Endodermal cell (in vitro differentiated cells): ENCODE data around the gene TLX1. TPM values are rescaled to one million over a fixed set of nuclear protein-coding genes. Genes with fewer than 3 reads are reported as not detected.

ENCODE experiments used
- DNase-seq: peaks from one replicate; pipeline ENCODE4 v3.0.0-alpha.2; 2017
- H3K27ac ChIP-seq: 2 replicates; pipeline ENCODE4 v1.5.1; 2013; ENCODE audit warnings: mild to moderate bottlenecking, low read depth, low read length, moderate library complexity
- H3K27me3 ChIP-seq: 2 replicates; pipeline ENCODE4 v1.6.1; 2013; ENCODE audit warnings: mild to moderate bottlenecking, low read length, moderate library complexity; ENCODE audit not compliant: insufficient read depth, control insufficient read depth, poor library complexity, severe bottlenecking
- H3K36me3 ChIP-seq: 2 replicates; pipeline ENCODE4 v1.7.0; 2013; ENCODE audit warnings: mild to moderate bottlenecking, low read length, moderate library complexity; ENCODE audit not compliant: control insufficient read depth, insufficient read depth
- H3K4me1 ChIP-seq: one replicate; pipeline ENCODE4 v1.7.0; 2013; ENCODE audit warnings: low read length; ENCODE audit not compliant: control insufficient read depth, insufficient read depth
- H3K4me3 ChIP-seq: 2 replicates; pipeline ENCODE4 v1.5.1; 2013; ENCODE audit warnings: mild to moderate bottlenecking, low read length, moderate library complexity
- H3K9ac ChIP-seq: 2 replicates; pipeline ENCODE4 v1.6.1; 2013; ENCODE audit warnings: mild to moderate bottlenecking, low read length, moderate library complexity; ENCODE audit not compliant: poor library complexity, severe bottlenecking; ENCODE audit errors: extremely low read depth
- H3K9me3 ChIP-seq: 2 replicates; pipeline ENCODE4 v1.6.1; 2013; ENCODE audit warnings: mild to moderate bottlenecking, low read length, moderate library complexity; ENCODE audit not compliant: control insufficient read depth
- H3K27ac Mint-ChIP-seq: 2 replicates; pipeline ENCODE4 v1.8.0; 2020; ENCODE audit warnings: mixed read lengths
- H3K27me3 Mint-ChIP-seq: 2 replicates; pipeline ENCODE4 v1.8.0; 2021; ENCODE audit warnings: mild to moderate bottlenecking, mixed read lengths; ENCODE audit not compliant: insufficient read depth
- H3K36me3 Mint-ChIP-seq: 2 replicates; pipeline ENCODE4 v1.8.0; 2020; ENCODE audit warnings: low read depth, mixed read lengths
- H3K4me1 Mint-ChIP-seq: 2 replicates; pipeline ENCODE4 v1.8.0; 2020; ENCODE audit warnings: mixed read lengths
- H3K4me3 Mint-ChIP-seq: 2 replicates; pipeline ENCODE4 v1.8.0; 2020; ENCODE audit warnings: mild to moderate bottlenecking, moderate library complexity, mixed read lengths
- H3K9me3 Mint-ChIP-seq: 2 replicates; pipeline ENCODE4 v1.8.0; 2020; ENCODE audit warnings: mild to moderate bottlenecking, mixed read lengths
- WGBS, 2 experiments: methylation state at CpG; one replicate each; pipeline versions ENCODE4 v1.1.5 to v1.1.7; 2013; ENCODE audit warnings: missing lambda C conversion rate in 2 of 2, mixed read lengths in 1 of 2; ENCODE audit not compliant: insufficient coverage in 1 of 2, insufficient read length in 1 of 2; 5-methylcytosine and 5-hydroxymethylcytosine counted together
- total RNA-seq, 2 donors: library from RNA; stranded (reverse); fragmentation: NEBNext Ultra II Directional in 1 of 2; extraction: Animal tissue kit (Norgen Biotek cat#: 25700) in 1 of 2; gene quantifications; 2 replicates in 1 of 2; 3 replicates in 1 of 2; pipeline ENCODE4 v1.2.1, GENCODE V29; 2021
- TF ChIP-seq, protein P1 (sequence below): fragments of 200-600 bp; sonication (generic); conservative IDR thresholded peaks from 2 replicates; pipeline ENCODE4 v1.5.0; 2021; ENCODE audit warnings: antibody characterized with exemption, mild to moderate bottlenecking

The TLX1 gene
- total RNA-seq, 2 donors from 2014 or later, result not detected

DNA sequence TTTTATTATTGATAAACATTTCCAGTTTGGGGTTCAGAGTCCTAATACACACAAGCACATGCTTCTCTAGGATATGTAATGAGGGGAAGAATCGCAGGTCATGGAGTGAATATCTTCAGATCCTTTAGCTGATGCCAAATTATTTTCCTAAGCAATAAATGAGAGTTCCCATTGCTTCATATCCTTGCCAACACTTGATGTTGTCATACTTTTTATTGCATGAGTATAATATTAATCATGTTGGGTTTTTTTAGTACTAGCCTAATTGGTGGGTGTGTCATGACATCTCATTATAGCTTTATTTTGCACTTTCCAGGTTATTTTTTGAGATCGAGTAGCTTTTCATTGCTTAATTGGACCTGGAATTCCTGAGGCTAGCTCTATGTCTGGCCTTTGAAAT, 35.3 kb downstream of the TLX1 start:
- Mint-ChIP-seq H3K36me3 (no peaks in the 10 kb centered on the region), H3K27ac (no peak overlapping the region), H3K9me3 (no peaks in the 10 kb centered on the region), H3K4me1 (no peaks in the 10 kb centered on the region), H3K27me3 (peaks cover 62% of the 10 kb centered on the region), H3K4me3 (no peak overlapping the region)
- H3K27me3 ChIP-seq, result peaks cover 62% of the 10 kb centered on the region
- H3K9me3 ChIP-seq, result no peaks in the 10 kb centered on the region
- DNase-seq, result no peak
- no peak overlapping the region for H3K4me3 ChIP-seq
- TF ChIP-seq, protein P1, sequence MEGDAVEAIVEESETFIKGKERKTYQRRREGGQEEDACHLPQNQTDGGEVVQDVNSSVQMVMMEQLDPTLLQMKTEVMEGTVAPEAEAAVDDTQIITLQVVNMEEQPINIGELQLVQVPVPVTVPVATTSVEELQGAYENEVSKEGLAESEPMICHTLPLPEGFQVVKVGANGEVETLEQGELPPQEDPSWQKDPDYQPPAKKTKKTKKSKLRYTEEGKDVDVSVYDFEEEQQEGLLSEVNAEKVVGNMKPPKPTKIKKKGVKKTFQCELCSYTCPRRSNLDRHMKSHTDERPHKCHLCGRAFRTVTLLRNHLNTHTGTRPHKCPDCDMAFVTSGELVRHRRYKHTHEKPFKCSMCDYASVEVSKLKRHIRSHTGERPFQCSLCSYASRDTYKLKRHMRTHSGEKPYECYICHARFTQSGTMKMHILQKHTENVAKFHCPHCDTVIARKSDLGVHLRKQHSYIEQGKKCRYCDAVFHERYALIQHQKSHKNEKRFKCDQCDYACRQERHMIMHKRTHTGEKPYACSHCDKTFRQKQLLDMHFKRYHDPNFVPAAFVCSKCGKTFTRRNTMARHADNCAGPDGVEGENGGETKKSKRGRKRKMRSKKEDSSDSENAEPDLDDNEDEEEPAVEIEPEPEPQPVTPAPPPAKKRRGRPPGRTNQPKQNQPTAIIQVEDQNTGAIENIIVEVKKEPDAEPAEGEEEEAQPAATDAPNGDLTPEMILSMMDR, result no peak
- H3K4me1 ChIP-seq, result no peaks in the 10 kb centered on the region
- no peaks in the 10 kb centered on the region for H3K36me3 ChIP-seq
- H3K27ac ChIP-seq, result no peak overlapping the region
- no peak overlapping the region for H3K9ac ChIP-seq
- 98 to 100% methylated on average over 1 to 2 of the region's 2 CpGs for WGBS, 2 experiments

DNA sequence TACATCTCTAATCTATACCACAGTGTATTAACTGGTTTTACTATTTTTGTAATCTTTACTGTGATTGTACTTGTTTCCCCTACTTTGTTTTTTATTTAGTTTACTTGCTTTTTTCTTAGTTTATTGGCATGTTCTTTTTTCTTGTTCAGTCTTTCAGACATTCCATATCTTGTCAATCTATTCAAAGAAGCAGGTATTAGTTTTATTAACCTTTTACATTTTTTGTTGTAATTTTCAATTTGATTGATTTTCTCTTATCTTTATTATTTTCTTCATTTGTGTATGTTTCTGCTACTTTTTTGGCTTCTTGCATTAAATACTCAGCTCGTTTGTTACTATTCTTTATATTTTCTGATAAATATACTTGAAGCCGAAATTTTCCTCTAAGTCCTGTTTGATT, 41.6 kb downstream of the TLX1 start:
- H3K27ac ChIP-seq, result no peak overlapping the region
- Mint-ChIP-seq H3K27me3 (peaks cover 31% of the 10 kb centered on the region), H3K4me3 (no peak overlapping the region), H3K4me1 (peaks cover 13% of the 10 kb centered on the region), H3K36me3 (no peaks in the 10 kb centered on the region), H3K9me3 (peaks cover 16% of the 10 kb centered on the region), H3K27ac (no peak overlapping the region)
- no peak for DNase-seq
- 80 to 100% methylated on average over 1 of the region's 2 CpGs for WGBS, 2 experiments
- peaks cover 5% of the 10 kb centered on the region for H3K4me1 ChIP-seq
- peaks cover 15% of the 10 kb centered on the region for H3K9me3 ChIP-seq
- H3K36me3 ChIP-seq, result no peaks in the 10 kb centered on the region
- H3K9ac ChIP-seq, result no peak overlapping the region
- TF ChIP-seq, protein P1, result no peak
- peaks cover 16% of the 10 kb centered on the region for H3K27me3 ChIP-seq
- no peak overlapping the region for H3K4me3 ChIP-seq

DNA sequence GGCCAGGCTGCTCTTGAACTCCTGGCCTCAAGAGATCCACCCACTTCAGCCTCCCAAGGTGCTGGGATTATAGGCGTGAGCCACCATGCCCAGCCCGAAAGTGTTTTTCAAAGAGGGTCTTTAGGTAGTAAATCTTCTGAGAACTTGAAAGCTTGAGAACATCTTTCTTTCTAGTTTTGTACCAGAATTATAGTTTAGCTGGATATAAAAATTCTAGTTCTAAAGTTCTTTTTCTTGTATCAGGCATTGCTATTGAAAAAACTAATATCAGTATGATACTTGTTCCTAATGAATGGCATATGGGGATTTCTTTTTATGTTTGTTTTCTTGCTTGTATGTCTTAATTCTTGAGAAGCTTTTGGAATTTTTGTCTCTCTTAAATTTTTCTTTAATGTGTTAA, 43.2 kb downstream of the TLX1 start:
- H3K9me3 ChIP-seq, result peaks cover 15% of the 10 kb centered on the region
- peaks cover under 1% of the 10 kb centered on the region for H3K27me3 ChIP-seq
- H3K4me3 Mint-ChIP-seq, result no peak overlapping the region
- H3K4me1 Mint-ChIP-seq, result peaks cover 13% of the 10 kb centered on the region
- no peak overlapping the region for H3K9ac ChIP-seq
- H3K9me3 Mint-ChIP-seq, result peaks cover 16% of the 10 kb centered on the region
- peaks cover 5% of the 10 kb centered on the region for H3K4me1 ChIP-seq
- DNase-seq, result no peak
- H3K27me3 Mint-ChIP-seq, result peaks cover 22% of the 10 kb centered on the region
- TF ChIP-seq, protein P1, result no peak
- H3K36me3 ChIP-seq, result no peaks in the 10 kb centered on the region
- no peak overlapping the region for H3K27ac Mint-ChIP-seq
- WGBS, 2 experiments, result 83 to 97% methylated on average over 1 to 2 of the region's 2 CpGs
- no peak overlapping the region for H3K27ac ChIP-seq
- H3K4me3 ChIP-seq, result no peak overlapping the region
- H3K36me3 Mint-ChIP-seq, result no peaks in the 10 kb centered on the region
